GM12891 (cell line): ENCODE results near the gene OR10G8.

Experiments
- PAX5 ChIP-seq: IDR thresholded peaks from 2 replicates; pipeline ENCODE4 v1.6.1; 2011; ENCODE audit warnings: low read length, moderate library complexity, mild to moderate bottlenecking; ENCODE audit not compliant: insufficient read depth, severe bottlenecking
- POLR2A ChIP-seq: IDR thresholded peaks from 2 replicates; pipeline ENCODE4 v1.6.1; 2011; ENCODE audit warnings: low read depth, low read length, control low read depth
- POLR2AphosphoS5 ChIP-seq: IDR thresholded peaks from 2 replicates; pipeline ENCODE4 v1.6.1; 2011; ENCODE audit warnings: low read depth, low read length, control low read depth
- POU2F2 ChIP-seq: IDR thresholded peaks from 2 replicates; pipeline ENCODE4 v1.6.1; 2011; ENCODE audit warnings: low read depth, mild to moderate bottlenecking, control low read depth, low read length, moderate library complexity
- SPI1 ChIP-seq: IDR thresholded peaks from 2 replicates; pipeline ENCODE4 v1.6.1; 2011; ENCODE audit warnings: low read depth, low read length, control low read depth
- TAF1 ChIP-seq: IDR thresholded peaks from 2 replicates; pipeline ENCODE4 v1.6.1; 2011; ENCODE audit warnings: low read depth, low read length, control low read depth

DNA sequence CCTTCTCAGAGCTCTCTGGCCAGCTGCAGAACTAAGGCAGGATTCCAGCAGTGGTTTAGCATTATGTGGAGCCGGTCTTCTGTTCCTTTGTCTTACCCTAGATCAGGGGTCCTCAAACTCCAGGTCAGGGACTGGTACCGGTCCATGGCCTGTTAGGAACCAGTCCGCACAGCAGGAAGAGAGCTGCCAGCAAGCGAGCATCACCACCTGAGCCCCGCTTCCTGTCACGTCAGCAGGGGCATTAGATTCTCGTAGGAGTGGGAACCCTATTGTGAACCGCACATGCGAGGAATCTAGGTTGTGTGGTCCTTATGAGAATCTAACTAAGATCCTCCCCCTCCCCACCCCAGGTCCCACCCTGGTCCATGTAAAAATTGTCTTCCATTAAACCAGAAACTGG, 13.0 kb downstream of the OR10G8 start:
- no peak for TF ChIP-seq POU2F2
- no peak for TF ChIP-seq POLR2A
- no peak for TF ChIP-seq TAF1
- no peak for TF ChIP-seq POLR2AphosphoS5
- TF ChIP-seq PAX5: no peak
- no peak for TF ChIP-seq SPI1
